Measurements from ENCODE around the gene LCN15.
A peak's percentile ranks its signal among the peaks of the same experiment; 100 is the strongest.

LCN15 gene

GRCh38 chr9:136773386-136774044, 9.2 kb upstream of the LCN15 start (continued):
- TF ChIP-seq ZNF423 (tag by site-specific recombination; IDR thresholded peaks at IDR 0.05) (no peak), SALL2 (tag by site-specific recombination; IDR thresholded peaks at IDR 0.05; ENCODE audit: borderline replicate concordance) (no peak), ZNF529 (tag by site-specific recombination; IDR thresholded peaks at IDR 0.05; ENCODE audit: insufficient replicate concordance) (no peak), KLF7 (tag by site-specific recombination; IDR thresholded peaks at IDR 0.05; ENCODE audit: borderline replicate concordance) (no peak), FEZF1 (tag by site-specific recombination; IDR thresholded peaks at IDR 0.05) (no peak), TRIM28 (IDR thresholded peaks at IDR 0.05; ENCODE audit: borderline replicate concordance, low read length) (peak; percentile 13; the same call in 1 of the 2 replicates), ZNF133 (tag by site-specific recombination; IDR thresholded peaks at IDR 0.05) (no peak), ZNF548 (tag by site-specific recombination; IDR thresholded peaks at IDR 0.05) (no peak), ZNF394 (tag by site-specific recombination; IDR thresholded peaks at IDR 0.05; ENCODE audit: borderline replicate concordance) (peak; percentile 56; the same call in 1 of the 2 replicates)

GRCh38 chr9:136771907-136772415, 7.6 kb upstream of the LCN15 start:
- H3K36me3 ChIP-seq (ENCODE audit: control insufficient read depth in 2 of 2, insufficient read depth in 1 of 2, low read length in 2 of 2), result no peaks in the 10 kb centered on the region
- no peak overlapping the region for H3K27ac ChIP-seq (ENCODE audit: extremely low read depth, low read depth, low read length)
- no peaks in the 10 kb centered on the region for H3K9me3 ChIP-seq (ENCODE audit: control insufficient read depth, insufficient read depth, low read depth, low read length)
- no peak overlapping the region for H3K4me3 ChIP-seq (ENCODE audit: low read depth, low read length)
- TF ChIP-seq SALL2 (tag by site-specific recombination; IDR thresholded peaks at IDR 0.05; ENCODE audit: borderline replicate concordance) (no peak), KLF1 (tag by site-specific recombination; IDR thresholded peaks at IDR 0.05) (0 out of 2 replicates have a peak, but pooled peaks have one; percentile 23), ATF2 (tag by site-specific recombination; IDR thresholded peaks at IDR 0.05; ENCODE audit: low read depth) (no peak)
- ChIA-PET CTCF (interaction anchor here (0.8 to 3.7 kb wide), 10 partner anchors 7 to 257 kb away, joined by 3 to 30 read pairs (median 6); partner anchors contain the start of genes LCN8 and TMEM141), POLR2A (no interaction called here)
- H3K4me1 ChIP-seq (ENCODE audit: control insufficient read depth, insufficient read depth, low read length), result no peaks in the 10 kb centered on the region

- no peak overlapping the region for H3K27ac ChIP-seq (ENCODE audit: extremely low read depth, low read depth, low read length)
- no peaks in the 10 kb centered on the region for H3K4me1 ChIP-seq (ENCODE audit: control insufficient read depth, insufficient read depth, low read length)
- ChIA-PET POLR2A (no interaction called here), CTCF (interaction anchor here (0.6 to 4.7 kb wide), 7 partner anchors 10 to 1286 kb away, joined by 3 to 79 read pairs (median 4); partner anchors contain the start of gene LCN8)
- no peak overlapping the region for H3K4me3 ChIP-seq (ENCODE audit: low read depth, low read length)
- no peaks in the 10 kb centered on the region for H3K9me3 ChIP-seq (ENCODE audit: control insufficient read depth, insufficient read depth, low read depth, low read length)
- H3K36me3 ChIP-seq (ENCODE audit: control insufficient read depth in 2 of 2, insufficient read depth in 1 of 2, low read length in 2 of 2), result no peaks in the 10 kb centered on the region
- TF ChIP-seq ZNF692 (tag by site-specific recombination; IDR thresholded peaks at IDR 0.05) (peak; percentile 71), GLIS2 (tag by site-specific recombination; IDR thresholded peaks at IDR 0.05) (peak; percentile 59), KLF1 (tag by site-specific recombination; IDR thresholded peaks at IDR 0.05) (0 out of 2 replicates have a peak, but pooled peaks have one; percentile 28), ZFHX2 (tag by site-specific recombination; conservative IDR thresholded peaks at IDR 0.05) (0 out of 2 replicates have a peak, but pooled peaks have one; percentile 20), ZNF311 (tag by site-specific recombination; IDR thresholded peaks at IDR 0.05; ENCODE audit: borderline replicate concordance) (no peak), ZSCAN30 (tag by site-specific recombination; IDR thresholded peaks at IDR 0.05) (peak; percentile 20; the same call in 1 of the 2 replicates), ZNF223 (tag by site-specific recombination; IDR thresholded peaks at IDR 0.05) (0 out of 2 replicates have a peak, but pooled peaks have one; percentile 11), ZNF335 (tag by site-specific recombination; conservative IDR thresholded peaks at IDR 0.05) (peak; percentile 52), FEZF1 (tag by site-specific recombination; IDR thresholded peaks at IDR 0.05) (no peak), ZNF138 (tag by site-specific recombination; IDR thresholded peaks at IDR 0.05; ENCODE audit: borderline replicate concordance) (no peak), ZIC2 (tag by site-specific recombination; IDR thresholded peaks at IDR 0.05) (peak; percentile 44), PRDM10 (tag by site-specific recombination; IDR thresholded peaks at IDR 0.05) (no peak), KLF8 (tag by site-specific recombination; IDR thresholded peaks at IDR 0.05) (peak; percentile 28; the same call in 1 of the 2 replicates), ZNF629 (tag by site-specific recombination; IDR thresholded peaks at IDR 0.05) (no peak), ZNF394 (tag by site-specific recombination; IDR thresholded peaks at IDR 0.05; ENCODE audit: borderline replicate concordance) (peak; percentile 84; the same call in 1 of the 2 replicates)
These were observed 5.4 kb upstream of the LCN15 start for GRCh38 chr9:136769710-136770191.

Data from HEK293 (cell line).